ENCODE results near the gene ADGRG3. TPM values are rescaled to one million over a fixed set of nuclear protein-coding genes. Genes with fewer than 3 reads are reported as not detected.

The ADGRG3 gene
- total and polyA plus RNA-seq, 11 donors: 0.12 to 1.4 (median 0.53) TPM

- H3K36me3 ChIP-seq: no peaks in the 10 kb centered on the region
- H3K27me3 ChIP-seq: peaks cover 0 to 5% (median 0%) of the 10 kb centered on the region in 9 donors
- H3K27ac ChIP-seq: no peak overlapping the region
- ATAC-seq (peak in 1 of 4 donors; percentile 17), DNase-seq (peak in 3 of 5 donors; percentile 27 to 58 (median 57))
- 69 to 77% (median 72%) methylated on average over 13 to 17 of the region's 17 CpGs for WGBS, 4 donors
- no peak overlapping the region for H3K4me3 ChIP-seq
- intact Hi-C loops (cut with DNase I): loop anchor here in 1 of 10 donors (2.0 kb wide), 1 partner anchor 25 kb away; no protein-coding TSS in a partner anchor
- TF ChIP-seq CTCF (IDR thresholded peaks at IDR 0.05) (no peak), POLR2A (IDR thresholded peaks at IDR 0.05) (no peak)
- peaks cover 0 to 31% (median 14%) of the 10 kb centered on the region in 12 donors for H3K4me1 ChIP-seq
- no peaks in the 10 kb centered on the region for H3K9me3 ChIP-seq
Observed at GRCh38 chr16:57623251-57624043, 44.7 kb upstream of the ADGRG3 start.

- intact Hi-C loops (cut with DNase I): loop anchor here in 1 of 10 donors (2.0 kb wide), 1 partner anchor 25 kb away; no protein-coding TSS in a partner anchor
- no peak overlapping the region for H3K27ac ChIP-seq
- H3K36me3 ChIP-seq: no peaks in the 10 kb centered on the region
- TF ChIP-seq CTCF (IDR thresholded peaks at IDR 0.05) (no peak), POLR2A (IDR thresholded peaks at IDR 0.05) (no peak)
- H3K4me3 ChIP-seq: no peak overlapping the region
- WGBS, 4 donors: 91 to 94% (median 92%) methylated on average over 8 of the region's 8 CpGs
- no peak for ATAC-seq
- DNase-seq: no peak
- H3K27me3 ChIP-seq: peaks cover 0 to 10% (median 0%) of the 10 kb centered on the region in 9 donors
- H3K9me3 ChIP-seq: no peaks in the 10 kb centered on the region
- H3K4me1 ChIP-seq: peaks cover 0 to 33% (median 16%) of the 10 kb centered on the region in 12 donors
Observed at GRCh38 chr16:57624044-57624688, 43.9 kb upstream of the ADGRG3 start.

- intact Hi-C loops (cut with DNase I): loop anchor here in 1 of 10 donors (2.0 kb wide), 1 partner anchor 24 kb away; no protein-coding TSS in a partner anchor
- no peaks in the 10 kb centered on the region for H3K36me3 ChIP-seq
- H3K27me3 ChIP-seq: peaks cover 0 to 13% (median 0%) of the 10 kb centered on the region in 9 donors
- TF ChIP-seq CTCF (IDR thresholded peaks at IDR 0.05): no peak
- no peak for TF ChIP-seq POLR2A (IDR thresholded peaks at IDR 0.05)
- WGBS, 4 donors: 58 to 66% (median 61%) methylated on average over 16 to 17 of the region's 17 CpGs
- no peak overlapping the region for H3K4me3 ChIP-seq
- peaks cover 0 to 33% (median 16%) of the 10 kb centered on the region in 12 donors for H3K4me1 ChIP-seq
- H3K9me3 ChIP-seq: no peaks in the 10 kb centered on the region
- DNase-seq (peak in 1 of 5 donors; percentile 40), ATAC-seq (peak in 2 of 4 donors; percentile 4 to 18)
- no peak overlapping the region for H3K27ac ChIP-seq
Observed at GRCh38 chr16:57624806-57625500, 43.2 kb upstream of the ADGRG3 start.
